Mesodermal cell (in vitro differentiated cells): ENCODE results near the gene KCNK16.

Source experiments
- H3K27ac ChIP-seq: 2 replicates; pipeline ENCODE4 v1.7.0; 2013; ENCODE audit warnings: mild to moderate bottlenecking, low read depth, low read length, moderate library complexity; ENCODE audit not compliant: severe bottlenecking
- H3K36me3 ChIP-seq: 2 replicates; pipeline ENCODE4 v1.7.1; 2013; ENCODE audit warnings: mild to moderate bottlenecking, low read length, moderate library complexity; ENCODE audit not compliant: control insufficient read depth, insufficient read depth
- H3K4me1 ChIP-seq: one replicate; pipeline ENCODE4 v1.7.1; 2013; ENCODE audit warnings: mild to moderate bottlenecking, low read length; ENCODE audit not compliant: insufficient read depth, control insufficient read depth, poor library complexity, severe bottlenecking
- H3K4me3 ChIP-seq: 2 replicates; pipeline ENCODE4 v1.7.0; 2013; ENCODE audit warnings: low read length, control low read depth, mild to moderate bottlenecking; ENCODE audit not compliant: insufficient read depth, poor library complexity, severe bottlenecking; ENCODE audit errors: extremely low read depth
- H3K9me3 ChIP-seq: 2 replicates; pipeline ENCODE4 v1.7.1; 2013; ENCODE audit warnings: mild to moderate bottlenecking, low read length, moderate library complexity; ENCODE audit not compliant: control insufficient read depth
- WGBS, 2 experiments: methylation state at CpG; one replicate each; pipeline ENCODE4 v1.1.5; 2013; ENCODE audit warnings: missing lambda C conversion rate in 2 of 2; ENCODE audit not compliant: insufficient coverage in 2 of 2; 5-methylcytosine and 5-hydroxymethylcytosine counted together

KCNK16 gene

DNA sequence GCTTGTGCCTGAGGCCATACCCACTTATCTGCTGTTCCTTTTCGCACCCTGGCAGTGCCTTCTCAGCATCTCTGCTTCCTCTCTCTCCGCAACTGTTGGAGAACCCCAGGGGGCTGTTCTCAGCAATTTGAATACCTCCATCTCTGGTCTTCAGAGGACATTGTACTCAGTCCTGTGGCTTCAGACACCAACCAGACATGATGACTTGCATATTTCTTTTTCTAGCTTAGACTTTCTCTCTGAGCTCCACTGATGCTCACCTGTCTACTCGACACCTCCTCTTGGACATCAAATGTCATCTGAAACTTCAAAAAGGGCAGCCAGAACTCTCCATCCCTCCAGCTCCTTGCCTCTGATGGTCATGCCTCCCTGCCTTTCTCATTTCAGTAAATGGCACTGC is 18.9 kb upstream of the KCNK16 start:
- Histone ChIP-seq H3K4me1 (peaks cover 15% of the 10 kb centered on the region), H3K4me3 (no peak overlapping the region), H3K27ac (no peak overlapping the region), H3K36me3 (no peaks in the 10 kb centered on the region), H3K9me3 (no peaks in the 10 kb centered on the region)
- WGBS, 2 experiments = 86% methylated on average over 3 of the region's 3 CpGs

DNA sequence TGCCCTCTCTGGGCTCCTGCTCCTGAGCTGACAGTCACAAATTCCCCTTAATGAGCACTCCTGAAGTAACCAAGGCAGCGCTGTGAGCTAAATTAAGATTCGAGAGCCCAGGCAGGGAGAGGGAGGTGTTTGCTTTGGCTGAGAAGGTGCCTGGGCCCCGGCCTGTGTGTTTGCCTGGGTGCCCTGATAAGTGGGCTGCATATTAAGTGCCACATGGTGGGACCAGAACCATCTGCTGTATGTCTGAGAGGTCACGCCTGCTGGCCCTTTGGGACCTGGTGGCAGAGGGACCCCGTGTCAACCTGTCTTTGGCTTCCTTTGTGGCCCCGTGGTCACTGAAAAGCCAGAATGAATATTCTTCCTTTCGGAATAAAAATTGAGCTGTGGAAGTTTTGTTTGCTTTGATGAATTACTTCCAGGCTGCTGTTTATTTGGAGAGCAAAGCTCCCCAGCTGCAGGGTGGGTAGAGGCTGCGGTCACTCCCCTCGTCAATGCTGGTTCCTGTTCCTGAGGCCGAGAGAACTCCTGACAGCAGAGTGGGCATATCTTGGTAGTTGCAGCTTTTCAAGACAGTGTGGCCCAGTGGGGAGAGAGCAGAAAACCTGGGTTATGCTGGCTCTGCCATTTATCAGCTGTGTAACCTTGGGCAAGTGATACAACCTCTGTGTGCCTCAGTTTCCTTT is 17.5 kb upstream of the KCNK16 start:
- H3K27ac ChIP-seq = no peak overlapping the region
- peaks cover 16% of the 10 kb centered on the region for H3K4me1 ChIP-seq
- no peaks in the 10 kb centered on the region for H3K9me3 ChIP-seq
- no peak overlapping the region for H3K4me3 ChIP-seq
- WGBS, 2 experiments = 86 to 95% methylated on average over 6 to 10 of the region's 10 CpGs
- H3K36me3 ChIP-seq = no peaks in the 10 kb centered on the region

DNA sequence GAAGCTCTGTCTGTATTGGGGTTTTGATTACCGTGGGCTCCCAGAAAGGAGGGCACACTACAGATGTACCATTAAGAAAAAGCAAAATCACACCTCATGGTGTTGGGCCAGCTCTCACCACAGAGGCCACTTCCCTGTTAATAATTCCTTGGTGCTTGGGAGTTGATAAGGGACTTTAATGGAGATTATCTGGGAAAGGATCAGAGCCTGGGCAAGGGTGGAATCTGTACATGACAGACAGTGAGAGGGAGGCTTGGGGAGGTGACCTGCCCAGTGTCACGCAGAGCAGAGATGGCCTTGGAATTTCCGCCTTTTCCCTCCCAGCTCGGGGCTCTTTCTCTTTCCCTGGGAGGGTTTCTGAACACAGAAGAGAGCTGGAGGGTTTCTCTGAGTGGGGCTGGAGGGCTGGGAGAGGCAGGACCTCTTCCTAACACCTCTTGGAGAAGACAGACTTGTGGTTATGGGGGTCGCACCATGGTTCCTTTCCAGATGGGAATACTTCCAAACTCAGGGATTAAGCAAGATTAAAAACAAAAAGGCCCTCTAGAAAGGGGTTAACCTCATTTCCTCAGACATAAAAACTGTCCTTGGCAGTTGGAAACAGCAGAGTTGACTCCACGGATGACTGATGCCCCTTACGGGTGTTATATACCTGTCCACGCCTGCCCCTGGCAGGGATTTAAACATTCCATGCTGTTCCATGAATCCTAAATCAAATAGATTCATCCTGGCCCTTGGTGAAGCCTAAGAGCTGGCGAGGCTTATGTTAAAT is 16.8 kb upstream of the KCNK16 start:
- Histone ChIP-seq H3K27ac (peak overlapping the region; percentile 36), H3K9me3 (no peaks in the 10 kb centered on the region)

DNA sequence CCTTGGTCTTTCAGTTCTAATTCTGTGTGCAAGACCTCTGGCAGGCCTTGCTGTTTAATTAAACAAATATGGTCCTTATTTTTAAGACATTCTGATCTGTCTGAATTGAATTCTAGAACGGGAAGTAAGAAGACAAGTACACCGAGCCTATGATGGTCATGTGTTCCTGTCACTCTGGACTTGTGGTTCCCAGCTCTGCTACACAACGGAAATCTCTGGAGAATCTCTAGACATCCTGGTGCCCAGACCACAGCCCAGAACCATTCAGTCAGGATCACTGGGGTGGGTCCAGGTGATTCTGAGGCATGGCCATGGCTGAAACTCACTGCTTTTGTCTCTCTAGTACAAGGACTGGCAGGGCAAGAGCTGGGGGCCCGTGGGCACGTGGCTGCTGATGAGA is 15.9 kb upstream of the KCNK16 start:
- Histone ChIP-seq H3K9me3 (no peaks in the 10 kb centered on the region), H3K4me3 (no peak overlapping the region), H3K27ac (no peak overlapping the region), H3K4me1 (peaks cover 13% of the 10 kb centered on the region), H3K36me3 (no peaks in the 10 kb centered on the region)
- WGBS, 2 experiments = 94 to 98% methylated on average over 4 to 5 of the region's 5 CpGs

More for the DNA sequence above, 16.8 kb upstream of the KCNK16 start:
- no peak overlapping the region for H3K4me3 ChIP-seq
- WGBS, 2 experiments = 71 to 82% methylated on average over 3 to 6 of the region's 9 CpGs
- peaks cover 16% of the 10 kb centered on the region for H3K4me1 ChIP-seq
- no peaks in the 10 kb centered on the region for H3K36me3 ChIP-seq

DNA sequence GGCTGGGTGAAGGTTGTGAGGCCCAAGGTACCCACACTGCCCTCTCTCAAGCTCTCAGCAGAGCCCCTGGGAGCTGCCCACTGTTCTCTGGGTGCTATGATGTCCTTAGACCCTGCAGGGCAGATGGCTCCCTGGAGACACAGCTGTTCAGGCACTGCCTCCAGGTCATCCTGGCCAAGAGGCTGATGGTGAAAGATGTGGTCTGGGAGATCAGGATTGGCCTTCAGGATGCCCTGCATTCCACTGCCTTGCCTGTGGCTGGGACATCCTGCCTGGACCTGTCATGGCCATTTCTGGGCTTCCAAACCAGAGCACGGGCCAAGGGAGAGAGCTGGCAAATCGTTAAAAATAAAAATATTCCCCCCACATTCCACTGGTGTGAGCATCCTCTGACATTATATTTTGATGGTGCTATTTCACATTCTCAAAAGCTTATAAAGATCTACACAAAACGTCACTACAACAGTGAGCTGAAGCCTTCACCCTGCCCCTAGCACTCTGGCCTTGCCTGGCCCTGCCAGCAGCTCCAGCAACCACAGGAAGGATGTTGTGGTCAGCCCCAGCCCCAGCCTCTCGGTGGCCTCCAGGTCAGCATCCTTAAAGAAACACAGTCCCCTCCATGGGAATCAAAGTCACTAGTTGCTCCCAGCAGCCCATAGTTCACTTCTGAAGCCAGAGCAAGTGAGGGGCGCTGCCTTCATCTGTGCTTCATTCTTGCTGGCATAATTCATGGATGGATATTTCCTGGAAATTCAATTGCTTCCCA is 13.5 kb upstream of the KCNK16 start:
- Histone ChIP-seq H3K4me3 (no peak overlapping the region), H3K27ac (peak overlapping the region; percentile 31), H3K9me3 (no peaks in the 10 kb centered on the region), H3K36me3 (no peaks in the 10 kb centered on the region), H3K4me1 (peaks cover 12% of the 10 kb centered on the region)
- WGBS, 2 experiments = 70 to 87% methylated on average over 2 to 4 of the region's 5 CpGs

DNA sequence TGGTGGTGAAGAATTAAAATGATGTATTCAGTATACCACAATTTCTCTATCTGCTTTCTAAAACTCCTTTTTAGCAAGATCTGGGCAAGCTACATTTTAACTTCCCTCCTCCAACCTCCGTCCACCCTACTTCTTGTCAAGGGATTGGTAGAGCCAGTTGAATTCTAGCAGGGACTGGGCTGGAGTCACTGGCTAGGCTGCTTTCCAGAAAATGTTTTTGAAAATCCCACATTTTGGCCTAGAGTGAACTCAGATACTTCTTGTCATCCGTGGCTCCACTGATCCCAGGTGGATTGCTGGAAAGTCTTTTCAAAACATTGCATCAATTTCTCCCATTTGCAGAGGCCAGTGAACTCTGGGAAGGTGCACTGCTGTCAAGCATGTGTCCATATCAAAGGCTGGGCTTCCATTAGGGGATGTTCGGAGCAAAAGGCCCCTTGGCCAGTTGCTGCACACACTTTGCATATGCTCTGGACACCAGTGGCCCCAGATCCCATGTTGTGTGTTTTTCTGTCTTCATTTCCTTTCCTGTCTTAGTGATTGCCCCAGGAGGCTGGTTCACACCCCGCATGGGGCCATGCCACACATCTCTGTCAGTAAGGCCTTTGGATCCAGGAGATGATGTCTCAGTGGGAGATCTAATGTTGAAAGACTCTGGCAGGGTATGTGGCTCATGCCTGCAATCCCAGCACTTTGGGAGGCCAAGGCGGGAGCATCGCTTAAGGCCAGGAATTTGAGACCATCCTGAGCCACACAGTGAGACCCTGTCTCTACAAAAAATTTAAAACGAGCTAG is 11.3 kb upstream of the KCNK16 start:
- no peak overlapping the region for H3K4me3 ChIP-seq
- no peaks in the 10 kb centered on the region for H3K36me3 ChIP-seq
- peaks cover 5% of the 10 kb centered on the region for H3K4me1 ChIP-seq
- no peaks in the 10 kb centered on the region for H3K9me3 ChIP-seq
- WGBS, 2 experiments = 82 to 87% methylated on average over 6 to 7 of the region's 7 CpGs
- H3K27ac ChIP-seq = no peak overlapping the region

DNA sequence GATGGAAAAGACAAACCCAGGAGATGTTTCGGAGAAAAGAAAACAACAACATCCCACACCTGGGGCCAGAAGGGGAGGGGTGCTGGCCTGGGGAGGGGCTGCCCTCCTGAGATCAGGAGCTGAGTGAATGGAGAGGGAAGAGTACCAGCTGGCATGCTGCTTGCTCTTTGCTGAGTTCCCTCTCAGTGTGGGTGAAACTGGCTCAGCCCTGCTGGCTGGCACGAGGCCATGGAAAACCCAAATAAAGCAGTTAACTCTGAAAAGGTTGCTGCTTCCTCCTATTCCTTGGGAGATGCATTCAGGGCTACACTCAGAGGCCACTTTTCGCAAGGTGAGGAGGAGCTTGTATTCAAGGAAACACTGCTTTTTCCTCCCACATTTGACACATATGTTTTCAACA is 8.0 kb upstream of the KCNK16 start:
- no peaks in the 10 kb centered on the region for H3K4me1 ChIP-seq
- H3K36me3 ChIP-seq = no peaks in the 10 kb centered on the region
- no peak overlapping the region for H3K4me3 ChIP-seq
- H3K27ac ChIP-seq = no peak overlapping the region
- 77 to 88% methylated on average over 1 to 2 of the region's 3 CpGs for WGBS, 2 experiments
- no peaks in the 10 kb centered on the region for H3K9me3 ChIP-seq

DNA sequence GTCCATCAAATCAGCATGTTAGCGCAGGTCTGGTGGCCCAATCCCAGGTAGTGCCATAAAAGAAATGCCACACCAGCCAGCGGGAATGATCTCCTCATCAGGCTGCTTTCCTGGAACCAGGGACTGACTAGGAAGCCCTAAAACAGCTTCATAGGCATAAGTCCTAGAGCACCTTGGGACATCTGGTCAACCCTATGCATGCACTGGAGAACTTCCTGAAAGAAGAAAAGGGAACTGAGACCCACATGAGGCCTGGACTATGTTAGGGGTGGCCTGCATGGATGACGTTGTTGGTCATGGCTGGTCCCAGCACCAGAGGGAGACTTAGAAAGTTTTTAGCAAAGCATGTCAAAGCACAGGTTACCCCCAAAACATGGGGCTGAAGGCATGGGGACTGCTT is 7.6 kb upstream of the KCNK16 start:
- H3K9me3 ChIP-seq = no peaks in the 10 kb centered on the region
- no peak overlapping the region for H3K4me3 ChIP-seq
- 89 to 97% methylated on average over 2 to 3 of the region's 3 CpGs for WGBS, 2 experiments
- H3K36me3 ChIP-seq = no peaks in the 10 kb centered on the region
- no peaks in the 10 kb centered on the region for H3K4me1 ChIP-seq
- no peak overlapping the region for H3K27ac ChIP-seq

DNA sequence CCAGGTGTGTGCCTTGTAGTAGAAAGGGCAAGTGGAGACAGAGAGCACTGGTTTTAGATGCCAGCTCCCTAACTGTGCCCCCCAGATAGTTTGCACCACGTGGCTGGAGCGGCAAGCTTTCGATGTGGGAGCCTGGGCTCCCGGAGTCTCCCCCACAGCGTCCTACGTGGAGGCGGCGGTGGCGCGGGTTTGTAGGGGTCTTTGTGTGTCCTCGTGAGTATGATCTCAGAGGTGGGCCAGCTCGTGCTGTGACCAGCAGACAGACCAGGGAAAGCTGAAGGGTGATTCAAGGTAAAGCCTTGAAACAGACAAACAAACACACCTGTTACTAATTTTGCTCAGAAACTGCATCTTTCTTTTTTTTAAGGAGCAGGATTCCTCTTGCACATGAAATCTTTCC is 5.6 kb upstream of the KCNK16 start:
- Histone ChIP-seq H3K4me1 (no peaks in the 10 kb centered on the region), H3K9me3 (no peaks in the 10 kb centered on the region), H3K27ac (no peak overlapping the region), H3K4me3 (no peak overlapping the region), H3K36me3 (no peaks in the 10 kb centered on the region)
- 85 to 97% methylated on average over 10 to 12 of the region's 12 CpGs for WGBS, 2 experiments

DNA sequence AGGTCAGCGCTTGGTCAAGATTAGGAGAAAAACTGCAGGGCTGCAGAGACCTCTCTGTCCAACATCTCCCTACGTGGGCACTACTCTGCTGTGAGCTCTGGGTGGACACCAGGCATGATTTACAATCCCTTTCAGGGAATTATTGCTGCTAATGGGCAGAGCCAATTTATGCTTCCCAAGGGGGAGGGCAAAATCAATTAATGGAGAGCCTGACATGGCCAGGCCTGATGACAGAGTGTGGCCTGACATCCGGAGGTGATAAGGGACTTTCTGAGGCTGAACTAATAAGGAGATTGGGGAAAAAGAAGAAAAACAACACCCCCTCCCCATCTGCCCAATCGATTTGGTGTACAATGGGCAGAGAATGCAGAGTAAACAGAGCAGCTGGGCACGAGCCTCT is 5.0 kb upstream of the KCNK16 start:
- no peak overlapping the region for H3K4me3 ChIP-seq
- no peaks in the 10 kb centered on the region for H3K36me3 ChIP-seq
- H3K27ac ChIP-seq = no peak overlapping the region
- WGBS, 2 experiments = 92 to 97% methylated on average over 3 of the region's 5 CpGs
- H3K9me3 ChIP-seq = no peaks in the 10 kb centered on the region
- H3K4me1 ChIP-seq = no peaks in the 10 kb centered on the region
